HG03442 (cell line): ENCODE data around the gene EPS8.
A peak's percentile ranks its signal among the peaks of the same experiment; 100 is the strongest.

Source experiments
- ATAC-seq: cut with Tn5 transposase; IDR thresholded peaks from one replicate; pipeline ENCODE4 v1.9.1; 2021; ENCODE audit warnings: mild to moderate bottlenecking, moderate library complexity; ENCODE audit not compliant: unreplicated experiment

Gene EPS8

GRCh38 chr12:15720295-15720694, 68.9 kb downstream of the EPS8 start:
- ATAC-seq: no peak

DNA sequence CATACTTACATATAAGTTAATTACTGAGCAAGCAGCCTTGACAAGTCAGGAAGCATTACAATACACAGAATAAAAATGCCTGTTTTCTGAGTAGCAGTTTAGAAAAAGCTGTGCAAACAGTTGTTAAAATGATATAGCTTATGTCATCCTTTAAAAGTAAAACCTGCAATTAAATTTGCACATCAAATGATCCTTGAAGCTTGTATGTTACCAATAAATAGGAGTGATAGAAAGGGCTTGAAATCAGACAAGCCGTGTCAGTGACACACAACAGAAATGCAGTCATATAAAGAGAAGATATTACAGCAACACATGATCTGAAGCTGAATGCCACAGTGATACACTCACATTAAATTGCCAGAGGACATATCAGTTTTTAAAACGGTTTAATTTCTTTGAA, 70.0 kb downstream of the EPS8 start:
- ATAC-seq: no peak

GRCh38 chr12:15717940-15718567, 71.1 kb downstream of the EPS8 start:
- no peak for ATAC-seq

- no peak for ATAC-seq
Measured at GRCh38 chr12:15716581-15716980, 72.6 kb downstream of the EPS8 start.

GRCh38 chr12:15714256-15714655, 74.9 kb downstream of the EPS8 start:
- ATAC-seq: no peak

GRCh38 chr12:15712823-15713660, 76.1 kb downstream of the EPS8 start:
- no peak for ATAC-seq

- ATAC-seq: no peak
Measured at GRCh38 chr12:15712160-15712559, 77.0 kb downstream of the EPS8 start.

GRCh38 chr12:15710860-15711510, 78.2 kb downstream of the EPS8 start:
- ATAC-seq: no peak

DNA sequence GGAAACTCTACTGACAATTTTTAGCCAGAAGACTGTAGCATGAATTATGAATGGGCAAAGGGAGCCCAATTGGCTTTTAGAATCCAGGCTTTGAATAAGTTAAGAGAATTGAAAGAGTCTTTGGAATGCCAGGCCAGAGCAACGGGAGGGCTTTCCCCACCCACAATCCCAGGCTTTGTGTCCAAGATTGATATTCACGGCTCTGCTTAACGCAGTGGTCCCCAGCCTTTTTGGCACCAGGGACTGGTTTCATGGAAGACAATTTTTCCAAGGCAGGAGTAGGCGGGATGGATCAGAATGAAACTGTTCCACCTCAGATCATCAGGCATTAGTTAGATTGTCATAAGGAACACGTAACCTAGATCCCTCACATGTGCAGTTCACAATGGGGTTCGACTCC, 79.6 kb downstream of the EPS8 start:
- ATAC-seq: no peak

DNA sequence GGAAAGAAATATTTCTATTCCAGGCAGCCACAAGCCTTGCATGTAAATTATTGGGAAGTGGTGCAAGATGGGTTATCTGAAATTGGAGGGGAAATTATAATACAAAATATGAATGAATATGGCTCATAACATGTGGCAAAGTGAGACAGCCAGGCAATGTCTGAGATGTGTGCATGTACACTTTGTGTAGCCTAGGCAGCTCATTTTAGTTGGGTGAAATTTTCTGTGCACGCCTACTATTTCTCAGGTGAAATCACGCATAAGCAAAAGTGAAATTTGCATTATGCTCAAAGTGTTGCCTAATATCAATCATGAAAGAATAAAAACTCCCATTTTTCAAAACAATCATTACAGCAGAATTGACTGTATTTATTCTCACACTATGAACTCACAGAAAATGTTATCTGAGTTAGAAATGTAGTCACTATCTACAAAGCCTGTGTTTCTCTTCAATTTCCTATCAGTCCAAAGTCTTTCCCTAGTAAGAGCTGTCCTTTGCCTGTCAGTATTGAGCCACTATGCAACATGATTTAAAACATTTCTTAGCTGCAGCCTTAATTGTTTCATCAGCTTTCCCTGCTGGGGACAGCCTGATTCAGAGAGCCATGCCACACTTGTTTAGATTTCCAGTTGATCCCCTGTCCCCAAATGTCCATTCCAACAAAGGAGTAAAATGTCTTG, 80.7 kb downstream of the EPS8 start:
- no peak for ATAC-seq

DNA sequence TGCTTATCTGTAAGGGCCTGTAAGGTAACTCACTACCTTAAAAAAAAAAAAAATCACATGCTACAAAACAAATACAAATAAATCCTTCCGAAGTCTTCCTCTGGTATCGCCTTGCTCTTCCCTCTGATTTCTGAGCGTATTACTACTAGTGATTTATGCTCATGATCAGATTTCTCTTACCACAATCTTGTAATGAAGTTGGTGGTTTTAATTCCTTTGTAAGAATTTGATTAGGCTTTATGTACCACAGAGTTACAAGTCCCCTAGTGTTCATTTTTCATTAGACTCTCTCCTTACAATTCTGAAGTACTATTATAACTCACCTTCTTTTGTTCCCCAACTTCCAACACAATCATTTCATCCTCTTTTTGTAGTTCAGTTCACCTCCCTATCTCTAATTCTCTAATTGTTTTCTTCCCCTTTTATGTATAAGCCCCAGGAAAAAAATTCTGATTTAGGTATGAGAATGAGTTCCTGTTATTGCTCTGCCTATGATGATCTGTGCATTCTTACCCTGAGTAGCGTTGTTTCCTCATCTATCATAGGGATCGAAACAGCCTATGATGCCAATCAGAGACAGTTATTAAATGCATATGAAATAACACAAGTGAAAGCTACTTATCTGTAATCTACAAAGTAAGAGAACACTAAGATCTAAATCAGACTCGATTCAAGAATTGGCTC, 81.5 kb downstream of the EPS8 start:
- no peak for ATAC-seq

GRCh38 chr12:15706010-15706676, 83.0 kb downstream of the EPS8 start:
- ATAC-seq: no peak

DNA sequence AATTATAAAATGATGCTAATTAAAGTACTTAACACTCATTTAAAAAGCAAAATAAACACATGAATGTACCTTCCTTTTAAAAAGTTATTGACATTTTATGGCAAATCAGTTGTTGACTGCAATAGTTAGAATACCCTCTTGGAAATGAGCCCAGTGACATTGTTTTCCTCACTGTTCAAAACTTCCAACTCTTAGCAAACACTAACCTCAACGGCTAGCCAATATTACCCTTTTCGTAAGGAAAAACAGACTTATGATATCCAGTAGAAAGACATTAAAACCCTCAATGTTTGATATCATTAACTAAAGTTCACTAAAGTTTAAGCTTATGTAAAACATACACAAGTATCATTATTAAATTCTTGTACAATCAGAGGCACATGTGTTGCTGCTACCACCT, 83.6 kb downstream of the EPS8 start:
- ATAC-seq: no peak

DNA sequence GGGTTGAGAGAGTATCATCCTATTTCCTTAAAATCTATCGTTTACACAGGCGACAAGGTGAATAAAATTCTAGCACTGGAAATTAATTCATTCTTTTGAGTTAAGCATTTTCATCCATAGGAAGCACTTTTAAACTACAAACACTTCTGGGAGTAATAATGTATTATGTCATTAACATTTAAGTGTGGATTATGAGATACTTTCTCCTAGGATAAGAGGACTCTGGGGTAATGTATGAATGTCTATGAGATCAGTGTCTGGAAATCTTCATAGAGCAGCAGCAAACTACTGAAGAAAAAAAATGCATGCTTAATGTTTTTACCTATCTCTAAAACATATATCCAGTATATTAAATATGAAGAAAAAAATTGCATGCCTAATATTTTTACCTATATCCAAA, 86.9 kb downstream of the EPS8 start:
- ATAC-seq: no peak

DNA sequence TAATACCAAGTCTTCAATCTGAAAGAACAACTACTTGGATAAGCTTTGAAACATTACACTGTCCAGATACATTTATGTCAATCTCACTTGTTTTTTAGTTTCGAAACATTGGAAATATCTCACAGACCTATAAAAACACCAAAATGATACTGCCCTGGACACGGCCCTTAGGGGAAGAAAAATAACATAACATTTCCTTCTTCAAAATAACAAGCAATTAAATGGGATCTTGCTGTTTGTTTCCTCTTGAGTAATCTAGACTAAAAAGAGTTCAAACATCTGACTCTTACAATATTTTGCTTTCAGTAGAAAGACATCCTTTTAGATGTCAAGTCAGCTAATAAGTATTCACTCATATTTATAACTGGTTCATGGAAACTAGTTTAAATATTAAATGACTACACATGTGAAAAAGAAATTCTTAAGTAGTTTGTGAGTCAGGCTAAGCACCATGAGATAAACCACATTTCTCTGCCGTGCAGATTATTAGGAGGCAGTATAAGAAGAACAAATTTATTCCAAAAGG, 87.5 kb downstream of the EPS8 start:
- ATAC-seq: no peak

- peak; percentile 48 for ATAC-seq
Measured at GRCh38 chr12:15701206-15701605, 88.0 kb downstream of the EPS8 start.

GRCh38 chr12:15700595-15700994, 88.6 kb downstream of the EPS8 start:
- peak; percentile 78 for ATAC-seq

DNA sequence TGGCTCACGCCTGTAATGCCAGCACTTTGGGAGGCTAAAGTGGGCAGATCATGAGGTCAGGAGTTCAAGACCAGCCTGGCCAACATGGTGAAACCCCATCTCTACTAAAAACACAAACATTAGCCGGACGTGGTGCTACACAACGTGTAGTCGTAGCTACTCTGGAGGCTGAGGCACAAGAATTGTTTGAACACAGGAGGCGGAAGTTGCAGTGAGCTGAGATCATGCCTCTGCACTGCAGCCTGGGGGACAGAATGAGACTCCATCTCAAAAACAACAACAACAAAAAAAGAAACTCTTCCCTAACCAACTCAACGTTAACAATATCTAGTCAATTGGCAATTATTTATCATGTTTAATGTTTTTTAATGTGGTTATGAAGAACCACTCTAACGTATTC, 89.3 kb downstream of the EPS8 start:
- ATAC-seq: no peak

DNA sequence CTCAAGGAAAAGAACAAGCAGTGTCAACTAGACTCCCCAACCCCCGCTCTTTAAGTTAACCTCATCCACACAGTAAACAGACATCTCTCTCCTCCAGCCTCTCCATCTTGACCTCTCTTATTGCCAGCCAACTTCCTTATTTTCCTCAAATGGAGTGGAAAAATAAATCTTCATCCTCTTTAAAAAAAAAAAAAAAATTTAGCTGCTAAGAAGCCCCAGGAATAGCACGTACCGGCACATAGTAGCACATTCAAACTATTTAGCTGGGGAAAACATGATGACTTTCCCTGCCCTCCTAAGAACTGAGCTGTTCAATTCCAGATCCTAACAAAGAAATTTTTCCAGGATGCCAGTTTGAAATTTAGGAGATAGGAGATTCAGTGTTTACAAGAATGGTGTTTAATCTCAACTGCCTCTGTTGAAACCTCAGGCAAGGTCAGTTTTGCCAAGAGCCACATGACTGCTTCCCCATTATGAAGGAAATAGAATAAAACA, 90.8 kb downstream of the EPS8 start:
- ATAC-seq: no peak

DNA sequence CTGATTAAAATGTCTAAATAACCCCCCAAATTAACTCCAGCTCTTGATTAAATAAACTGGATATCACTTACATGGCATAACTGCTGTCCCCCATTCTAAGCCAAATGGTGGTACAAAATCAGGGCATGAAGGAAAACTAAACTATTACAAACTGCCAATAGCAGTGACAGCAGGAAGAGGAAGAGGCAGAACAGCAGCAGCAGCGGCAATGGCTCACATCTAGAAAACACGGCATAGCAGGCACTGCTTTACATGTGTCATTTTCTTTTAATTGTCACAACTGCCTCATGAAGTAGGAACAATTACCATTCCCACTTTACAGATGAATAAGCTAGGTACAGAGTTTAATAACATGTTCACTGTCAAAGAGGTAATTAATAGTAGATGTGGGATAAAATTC, 92.0 kb downstream of the EPS8 start:
- ATAC-seq: no peak
